ENCODE measurements around the gene EXOSC9.

EXOSC9 gene

DNA sequence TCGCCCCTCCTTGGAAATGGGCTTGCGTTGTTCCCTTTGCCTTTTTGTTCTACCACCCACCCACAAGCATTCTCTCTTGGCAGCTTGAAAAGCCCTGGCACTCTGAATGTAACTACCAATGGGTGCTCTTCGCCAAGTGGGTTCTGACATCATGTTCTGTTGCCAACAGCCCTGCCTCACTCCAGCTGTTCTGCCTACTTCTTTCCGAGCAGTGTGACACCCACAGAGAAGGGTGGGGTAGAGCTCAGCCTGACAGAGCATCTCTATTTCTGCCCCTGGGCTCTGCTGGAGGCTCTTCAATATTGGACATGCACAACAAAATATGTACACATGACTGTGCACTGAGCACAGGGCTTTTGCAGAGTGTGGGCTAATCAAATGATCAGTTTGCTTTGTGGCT is 15.6 kb upstream of the EXOSC9 start:
- Histone ChIP-seq H3K36me3 (ENCODE audit: insufficient read depth, low read length) (no peaks in the 10 kb centered on the region), H3K79me2 (ENCODE audit: insufficient read depth, low read length) (no peaks in the 10 kb centered on the region), H3K9me2 (replicated peaks; ENCODE audit: low read depth, low read length) (no peaks in the 10 kb centered on the region), H3K4me3 (ENCODE audit: low read length, poor library complexity, severe bottlenecking) (no peak overlapping the region), H3K4me1 (ENCODE audit: insufficient read depth, low read length, poor library complexity, severe bottlenecking) (no peaks in the 10 kb centered on the region), H3K9me3 (ENCODE audit: insufficient read depth, low read depth, low read length) (no peaks in the 10 kb centered on the region), H2AFZ (ENCODE audit: low read length) (no peak overlapping the region), H3K27me3 (ENCODE audit: insufficient read depth, low read length, poor library complexity, severe bottlenecking) (no peaks in the 10 kb centered on the region), H4K20me1 (ENCODE audit: insufficient read depth, low read length, poor library complexity, severe bottlenecking) (no peaks in the 10 kb centered on the region), H3K4me2 (ENCODE audit: low read depth, low read length, poor library complexity, severe bottlenecking) (no peak overlapping the region), H3F3A (ENCODE audit: low read depth) (no peaks in the 10 kb centered on the region), H3K9ac (ENCODE audit: low read depth, low read length, poor library complexity, severe bottlenecking) (no peak overlapping the region)
- TF ChIP-seq, protein P1, sequence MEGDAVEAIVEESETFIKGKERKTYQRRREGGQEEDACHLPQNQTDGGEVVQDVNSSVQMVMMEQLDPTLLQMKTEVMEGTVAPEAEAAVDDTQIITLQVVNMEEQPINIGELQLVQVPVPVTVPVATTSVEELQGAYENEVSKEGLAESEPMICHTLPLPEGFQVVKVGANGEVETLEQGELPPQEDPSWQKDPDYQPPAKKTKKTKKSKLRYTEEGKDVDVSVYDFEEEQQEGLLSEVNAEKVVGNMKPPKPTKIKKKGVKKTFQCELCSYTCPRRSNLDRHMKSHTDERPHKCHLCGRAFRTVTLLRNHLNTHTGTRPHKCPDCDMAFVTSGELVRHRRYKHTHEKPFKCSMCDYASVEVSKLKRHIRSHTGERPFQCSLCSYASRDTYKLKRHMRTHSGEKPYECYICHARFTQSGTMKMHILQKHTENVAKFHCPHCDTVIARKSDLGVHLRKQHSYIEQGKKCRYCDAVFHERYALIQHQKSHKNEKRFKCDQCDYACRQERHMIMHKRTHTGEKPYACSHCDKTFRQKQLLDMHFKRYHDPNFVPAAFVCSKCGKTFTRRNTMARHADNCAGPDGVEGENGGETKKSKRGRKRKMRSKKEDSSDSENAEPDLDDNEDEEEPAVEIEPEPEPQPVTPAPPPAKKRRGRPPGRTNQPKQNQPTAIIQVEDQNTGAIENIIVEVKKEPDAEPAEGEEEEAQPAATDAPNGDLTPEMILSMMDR (conservative IDR thresholded peaks at IDR 0.05; ENCODE audit: low read length) = no peak
- TF ChIP-seq EZH2phosphoT487 (IDR thresholded peaks at IDR 0.05; ENCODE audit: borderline replicate concordance) = no peak

DNA sequence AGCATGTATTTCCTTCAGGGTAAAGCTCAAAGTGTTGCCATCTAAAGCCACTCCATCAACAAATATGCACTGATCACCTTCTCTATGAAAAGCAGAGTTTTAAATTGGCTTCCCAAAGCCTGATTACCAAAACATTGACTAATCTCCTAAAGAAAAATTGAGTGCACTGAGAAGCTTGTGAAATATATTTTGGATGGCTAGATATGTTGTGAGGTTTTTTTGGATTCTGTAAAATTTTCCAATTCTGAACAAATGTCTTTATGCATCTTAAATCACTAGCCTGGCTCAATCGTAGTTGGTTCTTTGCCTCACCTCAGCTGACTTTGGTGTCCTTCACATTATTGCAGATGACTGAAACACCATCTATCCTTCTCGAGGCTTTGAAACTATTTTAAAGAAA is 14.9 kb upstream of the EXOSC9 start:
- Histone ChIP-seq H3F3A (ENCODE audit: low read depth) (no peaks in the 10 kb centered on the region), H3K9me2 (replicated peaks; ENCODE audit: low read depth, low read length) (no peaks in the 10 kb centered on the region), H3K4me1 (ENCODE audit: insufficient read depth, low read length, poor library complexity, severe bottlenecking) (no peaks in the 10 kb centered on the region), H3K27me3 (ENCODE audit: insufficient read depth, low read length, poor library complexity, severe bottlenecking) (peaks cover 3% of the 10 kb centered on the region), H3K9ac (ENCODE audit: low read depth, low read length, poor library complexity, severe bottlenecking) (no peak overlapping the region), H2AFZ (ENCODE audit: low read length) (no peak overlapping the region), H3K36me3 (ENCODE audit: insufficient read depth, low read length) (no peaks in the 10 kb centered on the region), H3K79me2 (ENCODE audit: insufficient read depth, low read length) (no peaks in the 10 kb centered on the region), H3K4me2 (ENCODE audit: low read depth, low read length, poor library complexity, severe bottlenecking) (no peak overlapping the region), H3K4me3 (ENCODE audit: low read length, poor library complexity, severe bottlenecking) (no peak overlapping the region), H4K20me1 (ENCODE audit: insufficient read depth, low read length, poor library complexity, severe bottlenecking) (no peaks in the 10 kb centered on the region), H3K9me3 (ENCODE audit: insufficient read depth, low read depth, low read length) (no peaks in the 10 kb centered on the region)
- TF ChIP-seq EZH2phosphoT487 (IDR thresholded peaks at IDR 0.05; ENCODE audit: borderline replicate concordance) = no peak
- TF ChIP-seq, protein P1 (conservative IDR thresholded peaks at IDR 0.05; ENCODE audit: low read length) = no peak

DNA sequence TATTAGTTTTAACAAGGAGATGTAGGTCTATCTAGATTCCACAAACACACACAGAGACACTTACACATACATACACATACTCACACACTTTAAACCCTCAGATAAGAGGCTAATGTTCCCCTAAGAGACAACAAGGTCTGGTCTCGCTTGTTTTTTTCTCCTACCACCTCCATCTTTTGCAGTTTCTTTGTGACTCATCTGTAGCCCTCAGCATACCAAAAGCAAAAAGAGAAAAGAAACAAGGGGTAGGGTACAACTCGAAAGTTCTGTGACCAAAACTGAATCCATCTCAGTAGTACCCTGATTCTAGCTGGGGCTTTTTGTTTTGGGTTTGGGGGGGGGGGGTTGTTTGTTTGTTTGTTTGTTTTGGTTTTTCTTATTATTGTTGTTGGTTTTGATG is 12.2 kb upstream of the EXOSC9 start:
- TF ChIP-seq, protein P1 (conservative IDR thresholded peaks at IDR 0.05; ENCODE audit: low read length) = no peak
- TF ChIP-seq EZH2phosphoT487 (IDR thresholded peaks at IDR 0.05; ENCODE audit: borderline replicate concordance) = no peak
- Histone ChIP-seq H3K79me2 (ENCODE audit: insufficient read depth, low read length) (no peaks in the 10 kb centered on the region), H3K9me2 (replicated peaks; ENCODE audit: low read depth, low read length) (no peaks in the 10 kb centered on the region), H3K4me3 (ENCODE audit: low read length, poor library complexity, severe bottlenecking) (no peak overlapping the region), H3F3A (ENCODE audit: low read depth) (no peaks in the 10 kb centered on the region), H3K9me3 (ENCODE audit: insufficient read depth, low read depth, low read length) (no peaks in the 10 kb centered on the region), H4K20me1 (ENCODE audit: insufficient read depth, low read length, poor library complexity, severe bottlenecking) (no peaks in the 10 kb centered on the region), H3K4me2 (ENCODE audit: low read depth, low read length, poor library complexity, severe bottlenecking) (no peak overlapping the region), H2AFZ (ENCODE audit: low read length) (no peak overlapping the region), H3K9ac (ENCODE audit: low read depth, low read length, poor library complexity, severe bottlenecking) (no peak overlapping the region), H3K36me3 (ENCODE audit: insufficient read depth, low read length) (no peaks in the 10 kb centered on the region), H3K27me3 (ENCODE audit: insufficient read depth, low read length, poor library complexity, severe bottlenecking) (peaks cover 4% of the 10 kb centered on the region), H3K4me1 (ENCODE audit: insufficient read depth, low read length, poor library complexity, severe bottlenecking) (no peaks in the 10 kb centered on the region)
